ENCODE data around the gene TXNDC5.

DNA sequence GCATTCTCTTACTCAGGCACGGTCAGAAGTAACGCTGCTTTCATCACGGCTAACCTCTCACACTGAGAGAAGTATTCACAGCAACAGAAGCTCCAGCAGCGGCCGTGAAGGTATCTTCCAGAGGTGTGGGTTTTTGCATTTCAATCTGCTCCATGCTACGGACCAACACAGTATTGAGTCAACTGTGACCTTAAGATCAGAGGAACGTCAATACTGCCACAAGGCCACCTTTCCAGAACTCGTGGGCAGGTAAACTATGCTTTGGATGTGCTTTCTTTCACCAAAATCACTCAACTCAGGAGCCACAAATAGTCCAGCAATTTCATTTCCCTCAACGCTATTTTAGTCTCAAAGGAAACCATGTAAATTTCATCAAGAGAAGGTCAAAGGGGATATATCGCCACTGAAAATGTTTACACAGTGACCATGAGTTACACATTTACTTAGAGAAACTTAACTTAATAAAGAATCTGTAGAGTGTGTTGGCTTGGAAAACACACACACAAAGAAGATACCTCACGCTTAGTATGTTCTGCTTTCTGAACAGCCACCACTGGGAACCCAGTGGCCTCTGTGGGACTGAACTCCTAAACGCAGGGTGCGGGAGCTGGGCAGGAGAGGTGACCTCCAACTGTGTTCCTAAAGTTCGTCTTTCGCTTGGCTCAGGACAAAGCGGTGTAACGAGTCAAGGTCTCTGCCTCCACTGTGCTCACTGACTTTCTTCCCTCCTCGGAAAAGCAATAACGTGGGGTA is 27.9 kb downstream of the TXNDC5 start:
- TF ChIP-seq POLR2AphosphoS5 (IDR thresholded peaks at IDR 0.05) = no peak
- TF ChIP-seq, protein P1, sequence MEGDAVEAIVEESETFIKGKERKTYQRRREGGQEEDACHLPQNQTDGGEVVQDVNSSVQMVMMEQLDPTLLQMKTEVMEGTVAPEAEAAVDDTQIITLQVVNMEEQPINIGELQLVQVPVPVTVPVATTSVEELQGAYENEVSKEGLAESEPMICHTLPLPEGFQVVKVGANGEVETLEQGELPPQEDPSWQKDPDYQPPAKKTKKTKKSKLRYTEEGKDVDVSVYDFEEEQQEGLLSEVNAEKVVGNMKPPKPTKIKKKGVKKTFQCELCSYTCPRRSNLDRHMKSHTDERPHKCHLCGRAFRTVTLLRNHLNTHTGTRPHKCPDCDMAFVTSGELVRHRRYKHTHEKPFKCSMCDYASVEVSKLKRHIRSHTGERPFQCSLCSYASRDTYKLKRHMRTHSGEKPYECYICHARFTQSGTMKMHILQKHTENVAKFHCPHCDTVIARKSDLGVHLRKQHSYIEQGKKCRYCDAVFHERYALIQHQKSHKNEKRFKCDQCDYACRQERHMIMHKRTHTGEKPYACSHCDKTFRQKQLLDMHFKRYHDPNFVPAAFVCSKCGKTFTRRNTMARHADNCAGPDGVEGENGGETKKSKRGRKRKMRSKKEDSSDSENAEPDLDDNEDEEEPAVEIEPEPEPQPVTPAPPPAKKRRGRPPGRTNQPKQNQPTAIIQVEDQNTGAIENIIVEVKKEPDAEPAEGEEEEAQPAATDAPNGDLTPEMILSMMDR (IDR thresholded peaks at IDR 0.05) = no peak
- TF ChIP-seq EP300 (IDR thresholded peaks at IDR 0.05; ENCODE audit: low read depth) = no peak

All from transverse colon (tissue), 4 donors.